Stimulated activated CD4-positive, alpha-beta T cell treated with anti-CD3 and anti-CD28 coated beads, Interleukin-1b, Interleukin-23, amount 100 ng/mL, for 48 hours (primary cell): ENCODE data around the gene MRPL21.

Experiments
- DNase-seq: peaks from one replicate; pipeline ENCODE4 v3.0.0-alpha.2; 2020

MRPL21 gene

GRCh38 chr11:68934666-68935065 lies 31.0 kb upstream of the MRPL21 start:
- no peak for DNase-seq

- no peak for DNase-seq
Observed at GRCh38 chr11:68934321-68934645, 30.7 kb upstream of the MRPL21 start.

GRCh38 chr11:68933605-68934320 lies 30.1 kb upstream of the MRPL21 start:
- no peak for DNase-seq

- no peak for DNase-seq
Observed at GRCh38 chr11:68932933-68933577, 29.4 kb upstream of the MRPL21 start.

- DNase-seq: no peak
Observed at GRCh38 chr11:68932358-68932757, 28.7 kb upstream of the MRPL21 start.

- DNase-seq: no peak
Observed at GRCh38 chr11:68931911-68932310, 28.3 kb upstream of the MRPL21 start.

GRCh38 chr11:68930991-68931855 lies 27.6 kb upstream of the MRPL21 start:
- DNase-seq: no peak

- DNase-seq: no peak
Observed at GRCh38 chr11:68929706-68930570, 26.3 kb upstream of the MRPL21 start.

GRCh38 chr11:68929135-68929534 lies 25.5 kb upstream of the MRPL21 start:
- DNase-seq: no peak

- no peak for DNase-seq
Observed at GRCh38 chr11:68928136-68928880, 24.7 kb upstream of the MRPL21 start.

- no peak for DNase-seq
Observed at GRCh38 chr11:68927280-68928135, 23.9 kb upstream of the MRPL21 start.

GRCh38 chr11:68925611-68926010 lies 22.0 kb upstream of the MRPL21 start:
- DNase-seq: no peak

- DNase-seq: no peak
Observed at GRCh38 chr11:68924073-68924925, 20.7 kb upstream of the MRPL21 start.

- no peak for DNase-seq
Observed at GRCh38 chr11:68923614-68924013, 20.0 kb upstream of the MRPL21 start.

GRCh38 chr11:68916439-68916838 lies 12.8 kb upstream of the MRPL21 start:
- no peak for DNase-seq

GRCh38 chr11:68914761-68915160 lies 11.1 kb upstream of the MRPL21 start:
- no peak for DNase-seq

GRCh38 chr11:68913188-68913587 lies 9.6 kb upstream of the MRPL21 start:
- DNase-seq: no peak

GRCh38 chr11:68912254-68912653 lies 8.6 kb upstream of the MRPL21 start:
- DNase-seq: no peak

GRCh38 chr11:68911731-68912130 lies 8.1 kb upstream of the MRPL21 start:
- no peak for DNase-seq

GRCh38 chr11:68910965-68911364 lies 7.3 kb upstream of the MRPL21 start:
- no peak for DNase-seq
